ENCODE data around the gene HMGCL. TPM values are rescaled to one million over a fixed set of nuclear protein-coding genes. Genes with fewer than 3 reads are reported as not detected.

HMGCL gene
- total and polyA plus RNA-seq, 2 donors from 2014 or later: 51.5 to 205 TPM

GRCh38 chr1:23793018-23793781 is 32.0 kb downstream of the HMGCL start:
- intact Hi-C loops (cut with DNase I): no loop called here
- DNase-seq: peak in 3 of 5 donors; percentile 30 to 83 (median 48)
- H3K9ac ChIP-seq (ENCODE audit: low read length in 3 of 3): no peak overlapping the region
- H3K27me3 ChIP-seq (ENCODE audit: control insufficient read depth, insufficient read depth, low read length): no peaks in the 10 kb centered on the region
- no peak overlapping the region for H3K4me3 ChIP-seq (ENCODE audit: low read length in 3 of 3)
- no peak for TF ChIP-seq CTCF (IDR thresholded peaks at IDR 0.05; ENCODE audit: borderline replicate concordance, extremely low read depth, insufficient read depth)
- peaks cover 0 to 32% (median 5%) of the 10 kb centered on the region in 3 donors for H3K4me1 ChIP-seq (ENCODE audit: control insufficient read depth in 2 of 3, insufficient read depth in 2 of 3, low read depth in 1 of 3, low read length in 3 of 3)
- no peak for FAIRE-seq
- no peak overlapping the region for H3K27ac ChIP-seq (ENCODE audit: low read depth in 2 of 2, low read length in 2 of 2)
- H3K36me3 ChIP-seq (ENCODE audit: control insufficient read depth in 2 of 3, insufficient read depth in 3 of 3, low read length in 3 of 3): peaks cover 0 to 5% (median 2%) of the 10 kb centered on the region in 3 donors
- H3K9me3 ChIP-seq (ENCODE audit: control insufficient read depth in 2 of 3, insufficient read depth in 1 of 3, low read length in 3 of 3): no peaks in the 10 kb centered on the region

GRCh38 chr1:23792151-23792945 is 32.9 kb downstream of the HMGCL start:
- H3K9ac ChIP-seq (ENCODE audit: low read length in 3 of 3): peak overlapping the region in 1 of 3 donors; percentile 82
- FAIRE-seq: no peak
- peak overlapping the region; percentile 31 to 93 (median 42) for H3K4me3 ChIP-seq (ENCODE audit: low read length in 3 of 3)
- no peaks in the 10 kb centered on the region for H3K27me3 ChIP-seq (ENCODE audit: control insufficient read depth, insufficient read depth, low read length)
- no peak overlapping the region for H3K27ac ChIP-seq (ENCODE audit: low read depth in 2 of 2, low read length in 2 of 2)
- peak in 2 of 5 donors; percentile 50 to 76 for DNase-seq
- no peak for TF ChIP-seq CTCF (IDR thresholded peaks at IDR 0.05; ENCODE audit: borderline replicate concordance, extremely low read depth, insufficient read depth)
- H3K4me1 ChIP-seq (ENCODE audit: control insufficient read depth in 2 of 3, insufficient read depth in 2 of 3, low read depth in 1 of 3, low read length in 3 of 3): peaks cover 0 to 26% (median 5%) of the 10 kb centered on the region in 3 donors
- no peaks in the 10 kb centered on the region for H3K9me3 ChIP-seq (ENCODE audit: control insufficient read depth in 2 of 3, insufficient read depth in 1 of 3, low read length in 3 of 3)
- intact Hi-C loops (cut with DNase I): no loop called here
- peaks cover 0 to 13% (median 7%) of the 10 kb centered on the region in 3 donors for H3K36me3 ChIP-seq (ENCODE audit: control insufficient read depth in 2 of 3, insufficient read depth in 3 of 3, low read length in 3 of 3)

GRCh38 chr1:23791516-23792047 is 33.6 kb downstream of the HMGCL start:
- peak overlapping the region; percentile 84 to 94 (median 93) for H3K4me3 ChIP-seq (ENCODE audit: low read length in 3 of 3)
- intact Hi-C loops (cut with DNase I): no loop called here
- FAIRE-seq (no peak), DNase-seq (peak; percentile 52 to 83 (median 73))
- no peaks in the 10 kb centered on the region for H3K9me3 ChIP-seq (ENCODE audit: control insufficient read depth in 2 of 3, insufficient read depth in 1 of 3, low read length in 3 of 3)
- H3K27ac ChIP-seq (ENCODE audit: low read depth in 2 of 2, low read length in 2 of 2): peak overlapping the region; percentile 29 to 69
- H3K27me3 ChIP-seq (ENCODE audit: control insufficient read depth, insufficient read depth, low read length): no peaks in the 10 kb centered on the region
- peaks cover 0 to 16% (median 10%) of the 10 kb centered on the region in 3 donors for H3K36me3 ChIP-seq (ENCODE audit: control insufficient read depth in 2 of 3, insufficient read depth in 3 of 3, low read length in 3 of 3)
- H3K9ac ChIP-seq (ENCODE audit: low read length in 3 of 3): peak overlapping the region; percentile 38 to 82 (median 73)
- TF ChIP-seq CTCF (IDR thresholded peaks at IDR 0.05; ENCODE audit: borderline replicate concordance, extremely low read depth, insufficient read depth): no peak
- H3K4me1 ChIP-seq (ENCODE audit: control insufficient read depth in 2 of 3, insufficient read depth in 2 of 3, low read depth in 1 of 3, low read length in 3 of 3): peaks cover 0 to 26% (median 5%) of the 10 kb centered on the region in 3 donors
